GM19193 (cell line): ENCODE measurements around the gene ZNF830.

ENCODE experiments used
- POLR2A ChIP-seq: IDR thresholded peaks from 4 replicates; pipeline ENCODE4 v1.6.1; 2011; ENCODE audit not compliant: insufficient read depth, insufficient read length; ENCODE audit errors: extremely low read depth

The ZNF830 gene

GRCh38 chr17:34980681-34981537, 19.6 kb downstream of the ZNF830 start:
- peak; percentile 50 for TF ChIP-seq POLR2A

GRCh38 chr17:34981538-34982241, 20.4 kb downstream of the ZNF830 start:
- no peak for TF ChIP-seq POLR2A

GRCh38 chr17:34987232-34987631, 25.9 kb downstream of the ZNF830 start:
- TF ChIP-seq POLR2A, result no peak

DNA sequence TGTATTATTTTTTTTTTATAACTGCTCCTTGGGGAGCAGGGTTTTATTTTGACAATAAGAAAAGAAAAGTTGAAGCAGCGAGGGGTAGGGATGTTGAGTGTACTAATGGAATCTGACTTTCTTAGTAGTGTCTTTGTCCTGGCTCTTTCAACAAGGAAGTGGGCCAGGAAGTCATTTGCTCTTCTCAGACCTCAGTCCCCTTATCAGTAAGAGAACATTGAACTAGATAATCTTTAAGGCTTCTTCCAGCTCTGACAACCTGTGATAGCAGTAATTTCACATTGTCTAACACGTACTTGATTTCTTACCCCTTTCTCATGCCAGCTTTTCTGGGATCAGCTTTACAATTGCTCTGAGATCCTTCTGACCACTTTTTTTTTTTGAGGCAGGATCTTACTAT, 27.3 kb downstream of the ZNF830 start:
- no peak for TF ChIP-seq POLR2A

GRCh38 chr17:34989473-34989872, 28.1 kb downstream of the ZNF830 start:
- no peak for TF ChIP-seq POLR2A

- no peak for TF ChIP-seq POLR2A
Measured at GRCh38 chr17:34990921-34991365, 29.6 kb downstream of the ZNF830 start.

- no peak for TF ChIP-seq POLR2A
Measured at GRCh38 chr17:34991606-34992005, 30.3 kb downstream of the ZNF830 start.

DNA sequence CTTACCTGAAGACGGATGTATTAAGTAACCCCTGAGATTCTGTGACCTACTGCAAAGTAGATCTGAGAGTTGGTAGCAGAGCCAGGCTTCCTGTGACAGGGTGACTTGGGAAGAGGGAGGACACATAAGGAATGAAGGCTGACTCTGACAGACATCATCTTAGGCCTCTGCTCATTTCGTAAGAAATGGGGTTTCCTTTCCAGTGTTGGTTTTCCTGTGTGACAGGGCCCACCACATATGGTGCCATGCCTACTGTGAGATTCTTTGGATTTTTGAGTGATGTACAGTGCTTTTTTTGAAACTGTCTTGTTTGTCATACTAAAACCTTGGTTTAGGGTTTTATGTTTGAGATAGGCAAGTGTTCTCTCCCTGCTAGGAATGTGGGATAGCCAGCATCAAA, 31.7 kb downstream of the ZNF830 start:
- no peak for TF ChIP-seq POLR2A

GRCh38 chr17:34996422-34997285, 35.3 kb downstream of the ZNF830 start:
- TF ChIP-seq POLR2A, result no peak

DNA sequence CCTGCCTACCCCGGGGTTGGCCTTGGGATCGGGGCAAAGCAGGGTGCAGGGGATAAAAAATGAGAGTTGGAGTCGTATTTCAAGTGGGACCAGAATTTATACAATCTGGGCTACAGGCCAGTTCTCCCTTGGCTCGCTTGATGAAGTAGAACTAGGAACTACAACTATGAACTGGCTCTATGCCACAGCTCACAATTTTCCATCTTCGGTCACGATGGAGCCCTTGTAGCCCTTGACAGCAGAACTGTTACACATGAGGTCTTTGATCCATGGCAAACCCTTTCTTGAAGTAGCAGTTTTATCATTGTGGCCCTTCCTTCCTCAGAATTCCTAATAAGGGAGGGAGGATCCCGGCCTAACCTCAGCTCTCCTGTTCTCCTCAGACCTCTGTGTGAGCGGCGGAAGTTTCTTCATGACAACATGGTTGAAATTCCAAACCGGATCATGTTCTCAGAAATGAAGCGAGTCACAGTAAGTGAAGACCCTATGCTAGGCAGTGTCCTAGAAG, 36.1 kb downstream of the ZNF830 start:
- TF ChIP-seq POLR2A, result no peak

DNA sequence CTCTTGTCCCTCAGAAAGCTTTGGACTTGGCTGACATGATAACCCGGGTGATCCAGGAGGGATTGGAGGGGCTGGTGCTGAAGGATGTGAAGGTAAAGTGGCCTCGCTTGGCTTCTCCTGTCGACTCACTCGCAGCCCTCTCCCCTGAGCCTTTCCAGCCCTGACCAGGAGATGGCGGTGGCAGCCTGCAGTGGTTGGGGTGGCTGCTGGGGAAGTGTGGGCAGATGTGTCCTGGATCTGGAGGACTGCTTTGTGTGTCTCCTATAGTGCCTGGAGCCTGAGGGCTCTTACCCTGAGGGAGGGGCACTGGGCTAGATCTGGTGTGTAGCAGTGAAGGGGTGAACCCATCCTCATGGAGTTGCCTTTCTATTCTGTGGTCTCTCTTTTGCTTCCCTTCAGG, 36.9 kb downstream of the ZNF830 start:
- no peak for TF ChIP-seq POLR2A

- no peak for TF ChIP-seq POLR2A
Measured at GRCh38 chr17:34999456-34999855, 38.1 kb downstream of the ZNF830 start.

DNA sequence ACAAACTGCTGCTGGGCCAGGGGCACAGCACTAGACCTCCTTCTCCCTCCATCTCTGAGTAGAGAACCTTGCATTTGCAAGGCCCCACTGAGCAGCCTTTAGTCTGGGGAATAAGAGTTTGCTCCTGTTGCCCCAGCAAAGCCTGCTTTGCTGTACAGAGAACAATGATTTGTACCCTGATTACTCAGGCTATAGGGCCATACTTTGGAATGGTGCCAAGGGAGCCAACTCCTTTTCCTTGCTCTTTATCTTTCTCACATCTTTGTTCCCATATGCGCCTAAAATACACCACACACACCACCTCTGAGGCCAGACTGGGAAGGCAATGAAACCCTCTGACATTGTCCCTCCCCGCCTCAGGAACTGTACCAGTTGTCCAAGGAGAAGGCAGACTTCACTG, 40.2 kb downstream of the ZNF830 start:
- no peak for TF ChIP-seq POLR2A

DNA sequence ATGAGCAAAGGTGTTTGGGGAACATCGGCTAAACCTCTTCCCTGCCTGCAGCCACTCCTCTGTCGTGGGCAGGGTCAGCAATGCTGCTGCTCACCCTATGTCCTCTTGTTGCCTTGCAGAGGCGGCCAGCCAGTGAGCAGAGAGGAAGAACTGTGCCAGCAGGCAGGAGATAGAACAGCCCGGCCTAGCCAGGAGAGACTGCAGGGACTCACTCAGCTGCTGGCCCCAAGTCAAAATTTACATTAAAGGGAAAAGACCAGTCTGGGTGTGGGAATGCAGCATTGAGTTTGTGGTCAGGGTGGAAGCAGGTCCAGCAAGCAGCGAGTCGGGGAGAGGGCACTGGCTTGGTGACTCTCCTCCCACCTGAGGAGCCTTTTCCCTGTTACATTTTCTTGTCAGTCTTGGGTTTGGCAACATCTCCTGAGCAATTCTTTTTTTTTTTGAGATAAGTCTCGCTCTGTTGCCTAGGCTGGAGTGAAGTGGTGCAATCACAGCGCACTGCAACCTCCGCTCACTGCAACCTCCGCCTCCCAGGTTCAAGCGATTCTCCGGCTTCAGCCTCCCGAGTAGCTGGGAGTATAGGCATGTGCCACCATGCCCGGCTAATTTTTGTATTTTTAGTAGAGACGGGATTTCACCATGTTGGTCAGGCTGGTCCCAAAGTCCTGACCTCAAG, 41.7 kb downstream of the ZNF830 start:
- TF ChIP-seq POLR2A, result no peak
